ENCODE results near the gene EEFSEC. TPM values are rescaled to one million over a fixed set of nuclear protein-coding genes. Genes with fewer than 3 reads are reported as not detected.

The EEFSEC gene
- total and polyA plus RNA-seq, 2 of the 8 experiments (the other 6 are each of a cell fraction or from before 2014, with no cell fraction given): 13.1 to 19.8 TPM

- H3K79me2 ChIP-seq (ENCODE audit: control insufficient read depth in 1 of 2, insufficient read depth in 2 of 2, low read length in 2 of 2): no peaks in the 10 kb centered on the region
- H3K4me2 ChIP-seq (ENCODE audit: insufficient read depth in 1 of 2, low read depth in 2 of 2, low read length in 2 of 2): no peak overlapping the region
- no peak overlapping the region for H2BK20ac ChIP-seq (ENCODE audit: low read length)
- DNase-seq (ENCODE audit: low read depth in 1 of 2, low spot score in 2 of 2) (no peak), FAIRE-seq (no peak)
- H3K9me3 ChIP-seq (ENCODE audit: insufficient read depth in 2 of 2, low read depth in 1 of 2, low read length in 1 of 2): no peaks in the 10 kb centered on the region
- H4K5ac ChIP-seq (ENCODE audit: insufficient read length, low read depth, low read length): no peak overlapping the region
- H3K56ac ChIP-seq (replicated peaks; ENCODE audit: insufficient read length, low read depth, low read length): no peak overlapping the region
- H4K20me1 ChIP-seq (replicated peaks in 1 of 2; ENCODE audit: control insufficient read depth in 1 of 2, insufficient read depth in 2 of 2, low read length in 2 of 2): peaks cover 0 to 2% of the 10 kb centered on the region in 2 experiments
- no peaks in the 10 kb centered on the region for H3K79me1 ChIP-seq (ENCODE audit: low read depth, low read length)
- H3K4me1 ChIP-seq (replicated peaks in 1 of 4; ENCODE audit: control insufficient read depth in 3 of 4, insufficient read depth in 4 of 4, low read length in 3 of 4): peaks cover 0 to 5% (median 0%) of the 10 kb centered on the region in 4 experiments; a peak in 1 of 7 replicates
- CTCF ChIA-PET (ENCODE audit: partially characterized antibody): interaction anchor here (0.7 to 12.7 kb wide), 12 partner anchors 9 to 118 kb away, joined by 3 to 135 read pairs (median 4); no protein-coding TSS in a partner anchor
- no peak overlapping the region for H3K23ac ChIP-seq (ENCODE audit: insufficient read length)
- no peak overlapping the region for H2BK12ac ChIP-seq (ENCODE audit: low read depth, low read length)
- no peak overlapping the region for H2AK5ac ChIP-seq (ENCODE audit: low read depth, low read length)
- no peak overlapping the region for H3K4ac ChIP-seq (replicated peaks; ENCODE audit: insufficient read length, low read depth, low read length)
- H4K8ac ChIP-seq (ENCODE audit: extremely low read depth, insufficient read depth, low read length): peak overlapping the region; percentile 28; the same call in 1 of the 2 replicates
- H3K14ac ChIP-seq (ENCODE audit: insufficient read length): no peak overlapping the region
- POLR2A ChIA-PET (ENCODE audit: partially characterized antibody): interaction anchor here (1.0 kb wide), 1 partner anchor 37 kb away, joined by 3 read pairs; no protein-coding TSS in a partner anchor
- 89% methylated on average over 11 of the region's 12 CpGs; no CpG with 5 or more reads in 1 of the 2 experiments for WGBS, 2 experiments (ENCODE audit: extremely low coverage in 1 of 2, insufficient coverage in 1 of 2, insufficient read length in 1 of 2, insufficient replicate concordance in 2 of 2, low coverage in 1 of 2, low lambda C conversion rate in 2 of 2, missing lambda C conversion rate in 1 of 2)
- H4K91ac ChIP-seq (replicated peaks; ENCODE audit: insufficient read length, low read length): no peak overlapping the region
- no peak for TF ChIP-seq ASH2L (IDR thresholded peaks at IDR 0.05; ENCODE audit: low read length)
- no peak for TF ChIP-seq TAF7 (optimal IDR thresholded peaks at IDR 0.05; ENCODE audit: borderline replicate concordance, low read depth, low read length)
- TF ChIP-seq CHD1 (IDR thresholded peaks at IDR 0.05; ENCODE audit: low read depth, low read length): no peak
- no peak for TF ChIP-seq SIRT6 (IDR thresholded peaks at IDR 0.05; ENCODE audit: low read length)
- TF ChIP-seq SIN3A (conservative IDR thresholded peaks at IDR 0.05 in 1 of 2, IDR thresholded peaks at IDR 0.05 in 1 of 2; ENCODE audit: low read depth in 1 of 2, low read length in 2 of 2): no peak
- no peak for TF ChIP-seq KDM5A (IDR thresholded peaks at IDR 0.05; ENCODE audit: low read length)
- no peak for TF ChIP-seq TBP (IDR thresholded peaks at IDR 0.05; ENCODE audit: low read depth, low read length)
- no peak for TF ChIP-seq POLR2AphosphoS5 (IDR thresholded peaks at IDR 0.05; ENCODE audit: low read depth, low read length)
- TF ChIP-seq BCL11A (IDR thresholded peaks at IDR 0.05; ENCODE audit: low read depth in 2 of 2, low read length in 2 of 2): no peak
- no peak for TF ChIP-seq PHF8 (conservative IDR thresholded peaks at IDR 0.05; ENCODE audit: low read depth, low read length)
- TF ChIP-seq POLR2A (IDR thresholded peaks at IDR 0.05; ENCODE audit: control extremely low read depth in 1 of 2, low read depth in 2 of 2, low read length in 2 of 2): no peak
- no peak overlapping the region for H2AFZ ChIP-seq (ENCODE audit: low read length)
- no peak overlapping the region for H2BK15ac ChIP-seq (ENCODE audit: low read length)
- no peak overlapping the region for H3K18ac ChIP-seq (ENCODE audit: extremely low read depth, low read length)
- H3K27me3 ChIP-seq (replicated peaks in 1 of 4; ENCODE audit: control insufficient read depth in 3 of 4, extremely low read depth in 1 of 4, insufficient read depth in 3 of 4, low read length in 3 of 4): peaks cover 0 to 6% (median 0%) of the 10 kb centered on the region in 4 experiments; a peak in 4 of 7 replicates
- H3K27ac ChIP-seq (ENCODE audit: low read depth, low read length): no peak overlapping the region
- no peak overlapping the region for H3K9ac ChIP-seq (replicated peaks in 1 of 4; ENCODE audit: extremely low read depth in 1 of 4, low read depth in 3 of 4, low read length in 3 of 4)
- no peak overlapping the region for H2BK5ac ChIP-seq (ENCODE audit: low read depth, low read length)
- no peaks in the 10 kb centered on the region for H3K36me3 ChIP-seq (ENCODE audit: control insufficient read depth in 2 of 4, insufficient read depth in 4 of 4, low read length in 3 of 4)
- no peak overlapping the region for H3K4me3 ChIP-seq (ENCODE audit: extremely low read depth in 1 of 4, insufficient read depth in 2 of 4, low read depth in 3 of 4, low read length in 4 of 4)
- no peak overlapping the region for H2BK120ac ChIP-seq (replicated peaks; ENCODE audit: low read depth, low read length)
- no peaks in the 10 kb centered on the region for H3K23me2 ChIP-seq (ENCODE audit: low read depth, low read length)
Measured at GRCh38 chr3:128457937-128458336, 304.7 kb downstream of the EEFSEC start.
